ENCODE results near the gene IGSF23. TPM values are rescaled to one million over a fixed set of nuclear protein-coding genes. Genes with fewer than 3 reads are reported as not detected.

Gene IGSF23
- total RNA-seq (not detected), polyA plus RNA-seq (not detected)

GRCh38 chr19:44613295-44614178 is at the start of gene IGSF23:
Gene IGSF23 (plus strand): TSS chr19:44613563. CDS start chr19:44613646, 83 bp downstream.
- Mint-ChIP-seq H3K36me3 (no peaks in the 10 kb centered on the region), H3K4me1 (no peaks in the 10 kb centered on the region), H3K9me3 (peaks cover 0 to 1% (median 0%) of the 10 kb centered on the region in 7 donors), H3K27me3 (no peaks in the 10 kb centered on the region), H3K4me3 (no peak within 1 kb of the TSS), H3K27ac (no peak within 1 kb of the TSS)
- Histone ChIP-seq H3K27ac (ENCODE audit: insufficient read depth, low read length, poor library complexity, severe bottlenecking) (no peak within 1 kb of the TSS), H3K27me3 (ENCODE audit: control insufficient read depth, insufficient read depth, low read length) (no peaks in the 10 kb centered on the region), H3K4me3 (ENCODE audit: low read depth, low read length) (no peak within 1 kb of the TSS), H3K36me3 (ENCODE audit: control insufficient read depth, insufficient read depth, low read length) (no peaks in the 10 kb centered on the region), H3K4me1 (ENCODE audit: control insufficient read depth, insufficient read depth, low read length, poor library complexity, severe bottlenecking) (no peaks in the 10 kb centered on the region), H3K9me3 (ENCODE audit: control insufficient read depth in 2 of 2, low read length in 2 of 2) (no peaks in the 10 kb centered on the region)
- ATAC-seq (ENCODE audit: low read depth in 2 of 2) (no peak), DNase-seq (no peak)

GRCh38 chr19:44566984-44567383 is 46.4 kb upstream of the IGSF23 start:
- no peak overlapping the region for H3K27ac ChIP-seq (ENCODE audit: insufficient read depth, low read length, poor library complexity, severe bottlenecking)
- ATAC-seq (ENCODE audit: low read depth in 2 of 2) = no peak
- H3K27ac Mint-ChIP-seq = no peak overlapping the region
- no peaks in the 10 kb centered on the region for H3K9me3 ChIP-seq (ENCODE audit: control insufficient read depth in 2 of 2, low read length in 2 of 2)
- H3K4me1 ChIP-seq (ENCODE audit: control insufficient read depth, insufficient read depth, low read length, poor library complexity, severe bottlenecking) = no peaks in the 10 kb centered on the region
- H3K27me3 Mint-ChIP-seq = no peaks in the 10 kb centered on the region
- no peaks in the 10 kb centered on the region for H3K27me3 ChIP-seq (ENCODE audit: control insufficient read depth, insufficient read depth, low read length)
- H3K4me3 ChIP-seq (ENCODE audit: low read depth, low read length) = no peak overlapping the region
- DNase-seq = no peak
- no peaks in the 10 kb centered on the region for H3K36me3 ChIP-seq (ENCODE audit: control insufficient read depth, insufficient read depth, low read length)
- H3K4me3 Mint-ChIP-seq = no peak overlapping the region
- H3K9me3 Mint-ChIP-seq = peaks cover 0 to 8% (median 4%) of the 10 kb centered on the region in 7 donors
- no peaks in the 10 kb centered on the region for H3K36me3 Mint-ChIP-seq
- H3K4me1 Mint-ChIP-seq = no peaks in the 10 kb centered on the region

- Mint-ChIP-seq H3K36me3 (no peaks in the 10 kb centered on the region), H3K4me3 (no peak overlapping the region), H3K4me1 (no peaks in the 10 kb centered on the region), H3K27me3 (no peaks in the 10 kb centered on the region), H3K9me3 (peaks cover 0 to 8% (median 4%) of the 10 kb centered on the region in 7 donors), H3K27ac (no peak overlapping the region)
- H3K36me3 ChIP-seq (ENCODE audit: control insufficient read depth, insufficient read depth, low read length) = no peaks in the 10 kb centered on the region
- H3K27ac ChIP-seq (ENCODE audit: insufficient read depth, low read length, poor library complexity, severe bottlenecking) = no peak overlapping the region
- no peaks in the 10 kb centered on the region for H3K9me3 ChIP-seq (ENCODE audit: control insufficient read depth in 2 of 2, low read length in 2 of 2)
- H3K4me1 ChIP-seq (ENCODE audit: control insufficient read depth, insufficient read depth, low read length, poor library complexity, severe bottlenecking) = no peaks in the 10 kb centered on the region
- DNase-seq (no peak), ATAC-seq (ENCODE audit: low read depth in 2 of 2) (no peak)
- no peak overlapping the region for H3K4me3 ChIP-seq (ENCODE audit: low read depth, low read length)
- H3K27me3 ChIP-seq (ENCODE audit: control insufficient read depth, insufficient read depth, low read length) = no peaks in the 10 kb centered on the region
These were observed 45.6 kb upstream of the IGSF23 start for GRCh38 chr19:44567745-44568144.

GRCh38 chr19:44570603-44570983 is 42.8 kb upstream of the IGSF23 start:
- no peak for ATAC-seq (ENCODE audit: low read depth in 2 of 2)
- no peaks in the 10 kb centered on the region for H3K27me3 Mint-ChIP-seq
- no peaks in the 10 kb centered on the region for H3K36me3 Mint-ChIP-seq
- DNase-seq = no peak
- Histone ChIP-seq H3K27ac (ENCODE audit: insufficient read depth, low read length, poor library complexity, severe bottlenecking) (no peak overlapping the region), H3K36me3 (ENCODE audit: control insufficient read depth, insufficient read depth, low read length) (no peaks in the 10 kb centered on the region), H3K4me3 (ENCODE audit: low read depth, low read length) (no peak overlapping the region), H3K27me3 (ENCODE audit: control insufficient read depth, insufficient read depth, low read length) (no peaks in the 10 kb centered on the region), H3K4me1 (ENCODE audit: control insufficient read depth, insufficient read depth, low read length, poor library complexity, severe bottlenecking) (no peaks in the 10 kb centered on the region), H3K9me3 (ENCODE audit: control insufficient read depth in 2 of 2, low read length in 2 of 2) (no peaks in the 10 kb centered on the region)
- H3K4me3 Mint-ChIP-seq = no peak overlapping the region
- no peaks in the 10 kb centered on the region for H3K4me1 Mint-ChIP-seq
- H3K27ac Mint-ChIP-seq = no peak overlapping the region
- H3K9me3 Mint-ChIP-seq = peaks cover 0 to 8% (median 2%) of the 10 kb centered on the region in 7 donors

GRCh38 chr19:44570984-44571684 is 42.2 kb upstream of the IGSF23 start:
- ATAC-seq (ENCODE audit: low read depth in 2 of 2) (no peak), DNase-seq (peak in 2 of 3 donors; percentile 21 to 45)
- H3K27ac ChIP-seq (ENCODE audit: insufficient read depth, low read length, poor library complexity, severe bottlenecking) = no peak overlapping the region
- no peaks in the 10 kb centered on the region for H3K36me3 ChIP-seq (ENCODE audit: control insufficient read depth, insufficient read depth, low read length)
- Mint-ChIP-seq H3K27me3 (no peaks in the 10 kb centered on the region), H3K27ac (no peak overlapping the region), H3K4me1 (no peaks in the 10 kb centered on the region), H3K4me3 (no peak overlapping the region), H3K36me3 (no peaks in the 10 kb centered on the region), H3K9me3 (peaks cover 0 to 8% (median 1%) of the 10 kb centered on the region in 7 donors)
- H3K27me3 ChIP-seq (ENCODE audit: control insufficient read depth, insufficient read depth, low read length) = no peaks in the 10 kb centered on the region
- no peaks in the 10 kb centered on the region for H3K4me1 ChIP-seq (ENCODE audit: control insufficient read depth, insufficient read depth, low read length, poor library complexity, severe bottlenecking)
- no peaks in the 10 kb centered on the region for H3K9me3 ChIP-seq (ENCODE audit: control insufficient read depth in 2 of 2, low read length in 2 of 2)
- H3K4me3 ChIP-seq (ENCODE audit: low read depth, low read length) = no peak overlapping the region

GRCh38 chr19:44571830-44572580 is 41.4 kb upstream of the IGSF23 start:
- H3K4me1 Mint-ChIP-seq = no peaks in the 10 kb centered on the region
- Histone ChIP-seq H3K4me3 (ENCODE audit: low read depth, low read length) (no peak overlapping the region), H3K27me3 (ENCODE audit: control insufficient read depth, insufficient read depth, low read length) (no peaks in the 10 kb centered on the region), H3K4me1 (ENCODE audit: control insufficient read depth, insufficient read depth, low read length, poor library complexity, severe bottlenecking) (no peaks in the 10 kb centered on the region), H3K36me3 (ENCODE audit: control insufficient read depth, insufficient read depth, low read length) (no peaks in the 10 kb centered on the region), H3K27ac (ENCODE audit: insufficient read depth, low read length, poor library complexity, severe bottlenecking) (no peak overlapping the region), H3K9me3 (ENCODE audit: control insufficient read depth in 2 of 2, low read length in 2 of 2) (no peaks in the 10 kb centered on the region)
- H3K36me3 Mint-ChIP-seq = no peaks in the 10 kb centered on the region
- ATAC-seq (ENCODE audit: low read depth in 2 of 2) (no peak), DNase-seq (no peak)
- no peak overlapping the region for H3K27ac Mint-ChIP-seq
- H3K27me3 Mint-ChIP-seq = no peaks in the 10 kb centered on the region
- H3K9me3 Mint-ChIP-seq = peaks cover 0 to 8% (median 1%) of the 10 kb centered on the region in 7 donors
- H3K4me3 Mint-ChIP-seq = no peak overlapping the region

GRCh38 chr19:44572581-44572900 is 40.8 kb upstream of the IGSF23 start:
- no peaks in the 10 kb centered on the region for H3K4me1 ChIP-seq (ENCODE audit: control insufficient read depth, insufficient read depth, low read length, poor library complexity, severe bottlenecking)
- no peaks in the 10 kb centered on the region for H3K36me3 ChIP-seq (ENCODE audit: control insufficient read depth, insufficient read depth, low read length)
- no peak for ATAC-seq (ENCODE audit: low read depth in 2 of 2)
- no peak overlapping the region for H3K4me3 ChIP-seq (ENCODE audit: low read depth, low read length)
- no peak overlapping the region for H3K27ac ChIP-seq (ENCODE audit: insufficient read depth, low read length, poor library complexity, severe bottlenecking)
- no peak for DNase-seq
- H3K27ac Mint-ChIP-seq = no peak overlapping the region
- no peaks in the 10 kb centered on the region for H3K9me3 ChIP-seq (ENCODE audit: control insufficient read depth in 2 of 2, low read length in 2 of 2)
- H3K27me3 ChIP-seq (ENCODE audit: control insufficient read depth, insufficient read depth, low read length) = no peaks in the 10 kb centered on the region
- no peaks in the 10 kb centered on the region for H3K27me3 Mint-ChIP-seq
- H3K4me3 Mint-ChIP-seq = no peak overlapping the region
- H3K4me1 Mint-ChIP-seq = no peaks in the 10 kb centered on the region
- no peaks in the 10 kb centered on the region for H3K36me3 Mint-ChIP-seq
- peaks cover 0 to 8% (median 1%) of the 10 kb centered on the region in 7 donors for H3K9me3 Mint-ChIP-seq
